ENCODE measurements around the gene PDK2. TPM values are rescaled to one million over a fixed set of nuclear protein-coding genes. Genes with fewer than 3 reads are reported as not detected.
A peak's percentile ranks its signal among the peaks of the same experiment; 100 is the strongest.

Gene PDK2
- total and polyA plus RNA-seq, 10 of the 15 experiments (the other 5 are each of a cell fraction or from before 2014, with no cell fraction given): 0.98 to 22.6 (median 12.3) TPM

GRCh38 chr17:50145532-50146229, 50.5 kb downstream of the PDK2 start:
- ChIA-PET SMC1A (ENCODE audit: uncharacterized antibody, unreplicated experiment) (interaction anchor here (0.8 to 3.4 kb wide), 4 partner anchors 15 to 51 kb away, joined by 3 to 15 read pairs (median 8); partner anchors contain the start of gene PDK2), RAD21 (ENCODE audit: unreplicated experiment) (interaction anchor here (0.8 to 1.8 kb wide), 5 partner anchors 9 to 53 kb away, joined by 3 to 7 read pairs (median 4); no protein-coding TSS in a partner anchor), CTCF (interaction anchor here (0.7 to 9.3 kb wide), 10 partner anchors 9 to 481 kb away, joined by 3 to 99 read pairs (median 4); partner anchors contain the start of gene PDK2), POLR2A (interaction anchor here (0.5 to 1.2 kb wide), 6 partner anchors 11 to 100 kb away, joined by 3 to 5 read pairs (median 4); no protein-coding TSS in a partner anchor)
- TF ChIP-seq HDGF (IDR thresholded peaks at IDR 0.05) (peak; percentile 65; the same call in 1 of the 2 replicates), CHD4 (IDR thresholded peaks at IDR 0.05) (no peak), POLR2A (IDR thresholded peaks at IDR 0.05; ENCODE audit: low read depth, low read length) (peak; percentile 9; the same call in 1 of the 2 replicates)
- no peak for FAIRE-seq
- no peaks in the 10 kb centered on the region for H3K9me3 ChIP-seq (replicated peaks; ENCODE audit: control insufficient read depth, insufficient read depth, low read length)
- no peaks in the 10 kb centered on the region for H3K27me3 ChIP-seq (replicated peaks in 1 of 2; ENCODE audit: control insufficient read depth in 2 of 2, insufficient read depth in 2 of 2, low read length in 1 of 2)
- H3K79me2 ChIP-seq (ENCODE audit: control insufficient read depth, insufficient read depth, low read length): peaks cover 87% of the 10 kb centered on the region
- H3K4me2 ChIP-seq (ENCODE audit: control insufficient read depth, insufficient read depth): peak overlapping the region; percentile 96
- DNase-seq (ENCODE audit: low read depth, low spot score): no peak
- no peak overlapping the region for H2AFZ ChIP-seq (ENCODE audit: control insufficient read depth, low read depth, low read length)
- peak overlapping the region; percentile 92 for H3K9ac ChIP-seq (ENCODE audit: control insufficient read depth, insufficient read depth, low read length)
- intact Hi-C loops (cut with micrococcal nuclease; ENCODE audit: unreplicated experiment) (loop anchor here (5.0 kb wide), 1 partner anchor 48 kb away; the partner anchor contains the start of gene PDK2), in situ Hi-C loops (cut with MboI) (no loop called here)
- H3K4me3 ChIP-seq: peak overlapping the region; percentile 95
- H3K27ac ChIP-seq (ENCODE audit: control insufficient read depth, insufficient read depth): no peak overlapping the region
- H3K36me3 ChIP-seq (ENCODE audit: control insufficient read depth in 2 of 2, insufficient read depth in 2 of 2, low read length in 1 of 2): peaks cover 30 to 42% of the 10 kb centered on the region in 2 experiments
- ATAC-seq: no peak
- BruUV-seq (replicated peaks): no TSS peak
- H3K4me1 ChIP-seq (ENCODE audit: control insufficient read depth, insufficient read depth, low read length): peaks cover 46% of the 10 kb centered on the region
- WGBS (ENCODE audit: insufficient coverage, insufficient replicate concordance, low lambda C conversion rate, missing lambda C conversion rate): 50% methylated on average over 8 of the region's 11 CpGs
- H4K20me1 ChIP-seq (ENCODE audit: control insufficient read depth, insufficient read depth): peaks cover 6% of the 10 kb centered on the region

GRCh38 chr17:50146230-50146926, 51.2 kb downstream of the PDK2 start:
- Histone ChIP-seq H4K20me1 (ENCODE audit: control insufficient read depth, insufficient read depth) (peaks cover 6% of the 10 kb centered on the region), H3K79me2 (ENCODE audit: control insufficient read depth, insufficient read depth, low read length) (peaks cover 92% of the 10 kb centered on the region), H3K9me3 (replicated peaks; ENCODE audit: control insufficient read depth, insufficient read depth, low read length) (no peaks in the 10 kb centered on the region), H2AFZ (ENCODE audit: control insufficient read depth, low read depth, low read length) (no peak overlapping the region), H3K4me2 (ENCODE audit: control insufficient read depth, insufficient read depth) (peak overlapping the region; percentile 96), H3K27me3 (replicated peaks in 1 of 2; ENCODE audit: control insufficient read depth in 2 of 2, insufficient read depth in 2 of 2, low read length in 1 of 2) (no peaks in the 10 kb centered on the region), H3K4me3 (peak overlapping the region; percentile 95), H3K4me1 (ENCODE audit: control insufficient read depth, insufficient read depth, low read length) (peaks cover 44% of the 10 kb centered on the region), H3K36me3 (ENCODE audit: control insufficient read depth in 2 of 2, insufficient read depth in 2 of 2, low read length in 1 of 2) (peaks cover 26 to 36% of the 10 kb centered on the region in 2 experiments), H3K27ac (ENCODE audit: control insufficient read depth, insufficient read depth) (peak overlapping the region; percentile 89), H3K9ac (ENCODE audit: control insufficient read depth, insufficient read depth, low read length) (peak overlapping the region; percentile 92)
- WGBS (ENCODE audit: insufficient coverage, insufficient replicate concordance, low lambda C conversion rate, missing lambda C conversion rate): 14% methylated on average over 10 of the region's 10 CpGs
- ChIA-PET RAD21 (ENCODE audit: unreplicated experiment) (interaction anchor here (0.8 to 1.8 kb wide), 5 partner anchors 15 to 53 kb away, joined by 3 to 7 read pairs (median 4); no protein-coding TSS in a partner anchor), CTCF (interaction anchor here (0.7 to 9.3 kb wide), 12 partner anchors 7 to 54 kb away, joined by 3 to 99 read pairs (median 4); partner anchors contain the start of gene PDK2), SMC1A (ENCODE audit: uncharacterized antibody, unreplicated experiment) (interaction anchor here (0.8 to 3.4 kb wide), 5 partner anchors 15 to 52 kb away, joined by 3 to 15 read pairs (median 5); partner anchors contain the start of gene PDK2), POLR2A (interaction anchor here (0.5 to 1.2 kb wide), 5 partner anchors 10 to 152 kb away, joined by 3 to 4 read pairs (median 4); no protein-coding TSS in a partner anchor)
- intact Hi-C loops (cut with micrococcal nuclease; ENCODE audit: unreplicated experiment): loop anchor here (5.0 kb wide), 1 partner anchor 49 kb away; the partner anchor contains the start of gene PDK2
- FAIRE-seq (no peak), DNase-seq (ENCODE audit: low read depth, low spot score) (no peak), ATAC-seq (no peak)
- in situ Hi-C loops (cut with MboI): no loop called here
- BruUV-seq (replicated peaks): TSS peak; percentile 12
- TF ChIP-seq ATF7 (IDR thresholded peaks at IDR 0.05; ENCODE audit: low read depth): no peak
- TF ChIP-seq CBFB (IDR thresholded peaks at IDR 0.05; ENCODE audit: low read depth): no peak
- no peak for TF ChIP-seq EP300 (IDR thresholded peaks at IDR 0.05; ENCODE audit: borderline replicate concordance in 1 of 2, control insufficient read depth in 1 of 2, low read depth in 2 of 2, low read length in 2 of 2)
- TF ChIP-seq CTCF (IDR thresholded peaks at IDR 0.05 in 2 of 3, conservative IDR thresholded peaks at IDR 0.05 in 1 of 3; ENCODE audit: control insufficient read depth in 2 of 3, extremely low read depth in 1 of 3, insufficient read depth in 1 of 3, low read depth in 3 of 3, low read length in 3 of 3): peak in 2 of 3 experiments; percentile 15 to 47; a peak in 3 of 6 replicates
- TF ChIP-seq JUND (IDR thresholded peaks at IDR 0.05; ENCODE audit: low read depth, low read length): no peak
- TF ChIP-seq MYB (IDR thresholded peaks at IDR 0.05; ENCODE audit: borderline replicate concordance, low read depth, low read length): no peak
- no peak for TF ChIP-seq EED (IDR thresholded peaks at IDR 0.05; ENCODE audit: low read depth)
